IPS DF 19.7 (cell line): ENCODE results near the gene PRDM16.

ENCODE experiments used
- DNase-seq: peaks from one replicate; pipeline ENCODE4 v3.0.0-alpha.2; 2013; ENCODE audit warnings: low read depth, low spot score

The PRDM16 gene

GRCh38 chr1:3242408-3243260 is 173.6 kb downstream of the PRDM16 start:
- DNase-seq, result no peak

DNA sequence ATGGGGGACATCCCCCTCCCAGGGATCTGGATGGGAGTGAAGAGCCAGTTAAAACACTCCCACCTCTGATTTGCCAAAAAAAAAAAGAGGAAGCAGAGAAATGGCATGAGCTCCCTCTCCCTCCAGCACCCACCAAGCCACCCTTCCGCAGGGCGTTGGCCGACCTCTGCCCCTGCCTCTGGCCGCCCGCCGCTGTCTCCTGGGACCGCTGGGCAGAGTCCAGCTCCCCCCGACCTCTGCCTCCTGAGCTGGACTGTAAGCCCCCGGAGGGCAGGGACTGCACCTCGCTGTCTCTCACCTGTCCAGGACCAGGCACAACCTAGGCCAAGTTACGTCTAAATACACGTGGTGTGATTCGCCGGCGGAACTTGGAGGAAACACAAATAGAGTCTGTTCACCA is 174.3 kb downstream of the PRDM16 start:
- DNase-seq, result no peak

GRCh38 chr1:3244025-3244926 is 175.3 kb downstream of the PRDM16 start:
- DNase-seq, result no peak

- no peak for DNase-seq
Observed at GRCh38 chr1:3244927-3245315, 175.9 kb downstream of the PRDM16 start.

DNA sequence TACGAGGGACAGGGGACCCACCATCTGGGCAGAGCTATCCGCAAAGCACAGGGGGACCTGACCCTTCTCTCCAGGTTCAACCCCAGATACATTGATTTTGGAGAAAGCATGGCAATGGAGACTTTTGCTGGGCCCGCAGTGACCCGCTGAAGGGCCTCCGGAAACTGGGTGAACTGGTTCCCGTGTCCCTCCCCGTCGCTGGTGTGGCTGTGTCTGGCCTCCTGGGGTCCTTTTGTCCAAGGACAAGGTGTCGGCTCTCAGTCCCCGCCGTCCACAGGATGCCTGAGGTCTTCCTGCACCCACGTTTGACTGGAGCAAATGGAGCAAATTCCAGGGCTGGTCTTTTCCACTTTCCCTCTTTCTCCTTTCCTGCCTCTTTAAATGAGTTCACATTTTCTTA is 176.3 kb downstream of the PRDM16 start:
- DNase-seq, result no peak

GRCh38 chr1:3245768-3246167 is 176.8 kb downstream of the PRDM16 start:
- no peak for DNase-seq

- no peak for DNase-seq
Observed at GRCh38 chr1:3246251-3246650, 177.2 kb downstream of the PRDM16 start.

DNA sequence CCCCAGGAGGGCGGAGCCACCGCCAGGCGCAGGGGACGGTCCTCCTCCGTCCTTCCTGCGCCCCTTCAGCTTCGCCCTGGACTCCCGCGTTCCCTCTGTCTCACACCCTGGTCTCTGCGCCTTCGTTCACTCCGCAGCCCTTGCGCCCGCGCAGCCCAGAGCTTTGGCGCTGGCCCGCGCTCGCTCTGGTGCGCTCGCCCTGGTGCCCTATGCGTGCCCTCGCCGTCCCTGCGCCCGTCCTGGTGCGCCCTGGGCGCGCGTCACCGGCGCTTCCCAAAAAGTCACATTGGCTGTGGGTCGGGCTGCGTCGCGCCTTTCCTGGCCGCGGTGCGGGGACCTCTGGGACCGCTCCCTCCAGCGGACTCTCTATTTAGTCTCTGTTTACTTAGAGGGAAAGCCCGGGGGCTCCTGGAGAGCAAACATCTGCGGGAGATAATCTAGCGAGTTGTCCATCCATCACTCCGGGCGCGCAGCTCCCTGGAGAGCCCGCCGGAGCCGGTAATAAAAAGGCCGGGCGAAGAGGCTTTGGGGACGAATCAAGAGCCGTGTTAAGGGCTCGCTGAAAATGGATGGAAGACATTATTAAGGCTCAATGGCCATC is 178.6 kb downstream of the PRDM16 start:
- DNase-seq, result no peak

- no peak for DNase-seq
Observed at GRCh38 chr1:3248155-3249141, 179.4 kb downstream of the PRDM16 start.

DNA sequence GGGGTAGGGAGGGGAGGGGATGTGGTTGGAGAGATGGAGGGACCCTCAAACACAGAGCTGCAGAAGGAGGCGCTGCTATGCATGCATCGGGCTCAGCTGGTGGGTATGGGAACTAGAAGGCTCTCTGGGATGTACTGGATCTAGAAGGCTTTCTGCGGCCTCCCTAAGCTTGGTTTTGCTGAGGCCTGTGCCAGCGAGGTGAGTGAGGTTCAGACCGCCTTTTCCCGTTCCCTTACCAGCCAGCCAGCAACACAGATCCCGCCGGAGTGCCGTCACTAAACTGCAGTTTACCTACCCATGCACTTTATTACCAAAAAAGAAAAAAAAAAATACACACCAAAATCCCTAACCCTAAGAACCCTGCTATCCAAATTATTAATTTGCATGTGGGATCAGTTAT is 180.2 kb downstream of the PRDM16 start:
- no peak for DNase-seq

DNA sequence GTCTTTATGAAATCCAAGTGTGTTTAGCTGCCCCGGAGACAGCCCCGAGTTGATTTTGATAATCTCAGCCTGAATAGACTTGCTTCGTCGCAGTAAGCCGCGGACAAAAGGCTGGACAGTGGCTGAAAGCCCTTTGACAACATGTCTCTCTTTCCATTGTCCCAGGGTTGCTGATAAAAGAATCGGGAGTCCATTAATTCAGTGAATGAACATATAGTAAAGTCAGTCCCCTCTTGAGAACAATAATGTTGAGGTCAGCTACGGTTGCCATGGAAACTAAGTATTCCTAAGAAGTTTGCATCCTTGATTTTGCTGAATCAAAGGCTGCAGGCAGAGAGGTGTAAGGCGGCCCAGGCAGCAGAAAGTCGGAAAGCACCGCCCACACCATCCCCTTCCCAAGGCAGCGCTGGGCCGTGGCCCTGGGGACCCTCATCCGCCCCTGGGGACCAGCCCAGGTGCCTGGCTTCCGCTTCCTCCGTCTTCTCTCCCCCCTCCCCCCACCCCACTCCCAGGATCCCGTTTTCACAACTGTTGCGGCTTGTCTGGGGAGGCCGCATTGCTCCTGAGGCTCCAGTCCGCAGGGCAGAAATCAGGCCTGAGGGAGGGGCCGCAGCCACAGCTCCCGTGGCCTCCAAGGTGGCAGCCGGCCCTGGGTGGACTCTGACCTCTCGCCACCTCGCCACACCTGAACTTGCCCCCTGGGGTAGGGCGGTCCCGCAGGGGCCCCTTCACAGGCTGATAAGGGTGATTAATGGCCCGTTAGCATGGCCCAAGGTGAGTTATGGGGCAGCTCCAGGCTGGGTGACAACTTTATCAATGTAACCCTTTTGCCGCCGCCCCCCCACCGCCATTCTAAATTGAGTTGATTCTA is 180.9 kb downstream of the PRDM16 start:
- DNase-seq, result no peak

GRCh38 chr1:3250624-3251023 is 181.6 kb downstream of the PRDM16 start:
- no peak for DNase-seq

- no peak for DNase-seq
Observed at GRCh38 chr1:3251099-3251806, 182.2 kb downstream of the PRDM16 start.

DNA sequence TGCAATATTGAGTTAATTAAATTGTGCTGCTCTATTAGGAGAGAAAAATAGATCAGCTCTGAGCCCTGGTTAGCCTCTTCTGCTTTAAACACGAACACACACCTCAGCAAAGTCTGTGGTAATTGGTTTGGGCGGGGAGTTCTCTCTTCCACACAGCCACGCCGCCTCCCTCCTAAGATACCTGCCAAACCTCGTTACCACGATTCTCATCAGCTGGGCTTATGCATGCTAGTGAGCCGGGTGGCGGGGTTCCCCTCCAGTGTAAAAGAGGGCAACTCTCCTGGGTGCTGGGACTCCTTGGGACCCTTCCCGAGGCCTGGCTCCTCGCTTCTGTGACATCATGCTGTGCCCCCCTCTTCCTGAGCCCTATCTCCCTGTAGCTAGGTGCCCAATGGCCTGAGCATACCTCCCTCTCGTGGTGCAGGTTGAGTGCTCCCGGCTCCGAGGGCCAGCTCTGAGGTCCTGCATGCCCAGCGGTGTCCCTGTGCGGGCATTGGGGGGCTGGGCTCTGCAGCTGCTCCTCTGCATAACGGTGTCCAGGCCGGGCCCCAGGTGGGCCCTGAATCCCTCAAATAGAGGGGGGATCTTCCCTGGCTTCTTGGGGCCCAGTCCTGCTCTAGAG is 182.9 kb downstream of the PRDM16 start:
- DNase-seq, result no peak

DNA sequence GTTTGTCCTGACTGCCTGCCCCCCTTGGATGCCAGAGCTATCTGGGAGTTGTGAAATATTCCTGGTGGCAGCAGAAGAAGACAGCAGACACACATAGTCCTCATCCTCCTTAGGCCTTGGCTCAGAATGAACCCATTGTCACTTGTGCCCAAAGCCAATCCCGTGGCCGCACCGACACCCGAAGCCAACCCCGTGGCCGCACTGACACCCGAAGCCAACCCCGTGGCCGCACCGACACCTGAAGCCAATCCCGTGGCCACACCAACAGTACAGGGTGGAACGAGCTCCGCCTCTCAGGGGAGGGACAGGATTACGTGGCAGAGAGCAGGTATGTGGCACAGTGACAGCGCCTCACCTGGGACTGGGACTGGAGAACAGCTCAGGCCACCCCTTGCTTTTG is 186.7 kb downstream of the PRDM16 start:
- no peak for DNase-seq

GRCh38 chr1:3257788-3258187 is 188.8 kb downstream of the PRDM16 start:
- DNase-seq, result no peak

- no peak for DNase-seq
Observed at GRCh38 chr1:3258386-3259003, 189.5 kb downstream of the PRDM16 start.

DNA sequence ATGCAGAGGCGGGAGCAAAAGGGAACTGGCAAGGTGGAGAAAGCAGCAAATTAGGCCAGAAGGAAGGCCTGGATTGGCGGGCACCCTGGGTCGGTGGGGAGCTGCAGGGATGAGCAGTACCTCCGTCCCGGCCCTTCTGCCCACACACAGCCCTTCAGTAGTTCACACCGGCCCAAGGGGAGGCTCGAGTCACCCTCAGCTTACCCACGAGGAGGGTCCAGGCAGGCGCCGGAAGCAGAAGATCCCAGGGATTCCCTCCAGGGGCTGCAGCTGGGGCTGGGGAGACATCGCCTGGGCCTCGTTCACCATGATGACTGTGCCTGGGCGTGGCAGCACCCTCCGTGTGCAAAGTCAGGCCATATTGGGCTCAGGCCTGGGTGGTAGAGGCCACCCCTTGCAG is 190.0 kb downstream of the PRDM16 start:
- DNase-seq, result no peak
